ENCODE data around the gene NGRN. TPM values are rescaled to one million over a fixed set of nuclear protein-coding genes. Genes with fewer than 3 reads are reported as not detected.

Gene NGRN
- total RNA-seq, 1 experiment from 2014 or later: 70.5 TPM

Other genes starting within 250 kb of the NGRN start
- 4.2 and 10.2 TPM in 2 replicates for gene IDH2, start 163.2 kb upstream of the NGRN start, total RNA-seq (2022)
- 38.6 and 46.4 TPM in 2 replicates for gene SEMA4B, start 64.3 kb upstream of the NGRN start, total RNA-seq (2022)
- gene CIB1, start 31.7 kb upstream of the NGRN start, total RNA-seq (2022): 45.6 and 50.5 TPM in 2 replicates
- 3.4 and 6.6 TPM in 2 replicates for gene GDPGP1, start 31.5 kb upstream of the NGRN start, total RNA-seq (2022)
- gene TTLL13, start 16.1 kb upstream of the NGRN start, total RNA-seq (2022): 0.47 TPM in 1 of 2 replicates, not detected in the other
- gene ZNF774, start 86.6 kb downstream of the NGRN start, total RNA-seq (2022): 2.6 and 4.8 TPM in 2 replicates
- gene IQGAP1, start 122.6 kb downstream of the NGRN start, total RNA-seq (2022): 264 and 284 TPM in 2 replicates

Data from MCF 10A (cell line).